HG02852 (cell line): ENCODE data around the gene PGF.
"Not testable (repeated sequence)": the region's sequence is repeated elsewhere in the genome, so short reads cannot be mapped to it uniquely, and the experiment has no call there.

ENCODE experiments used
- ATAC-seq: cut with Tn5 transposase; IDR thresholded peaks from one replicate; pipeline ENCODE4 v1.9.1; 2021; ENCODE audit warnings: mild to moderate bottlenecking, moderate library complexity; ENCODE audit not compliant: unreplicated experiment

PGF gene

GRCh38 chr14:74955229-74956026 lies at the start of gene PGF:
PGF (minus strand) TSS chr14:74955597; CDS start chr14:74955242, 355 bp downstream.
- no peak for ATAC-seq

- no peak for ATAC-seq
Measured at GRCh38 chr14:75003250-75004027, 48.0 kb upstream of the PGF start.

- peak; percentile 97 for ATAC-seq
Measured at GRCh38 chr14:75002392-75003249, 47.2 kb upstream of the PGF start, which contains the start of gene EIF2B2. EIF2B2 (plus strand) TSS chr14:75002921; CDS start chr14:75002991, 70 bp downstream.

GRCh38 chr14:75001899-75002298 lies 46.5 kb upstream of the PGF start:
- no peak for ATAC-seq

GRCh38 chr14:75001261-75001660 lies 45.9 kb upstream of the PGF start:
- no peak for ATAC-seq

- not testable (repeated sequence) for ATAC-seq
Measured at GRCh38 chr14:74995781-74996180, 40.4 kb upstream of the PGF start.

GRCh38 chr14:74994182-74994581 lies 38.8 kb upstream of the PGF start:
- ATAC-seq, result not testable (repeated sequence)

GRCh38 chr14:74988993-74989392 lies 33.6 kb upstream of the PGF start:
- ATAC-seq, result no peak

- no peak for ATAC-seq
Measured at GRCh38 chr14:74988131-74988530, 32.7 kb upstream of the PGF start.

GRCh38 chr14:74985806-74986205 lies 30.4 kb upstream of the PGF start:
- ATAC-seq, result no peak

- no peak for ATAC-seq
Measured at GRCh38 chr14:74985028-74985310, 29.6 kb upstream of the PGF start.

- no peak for ATAC-seq
Measured at GRCh38 chr14:74984236-74985027, 29.0 kb upstream of the PGF start.

- no peak for ATAC-seq
Measured at GRCh38 chr14:74983343-74983742, 27.9 kb upstream of the PGF start.

GRCh38 chr14:74982661-74983060 lies 27.3 kb upstream of the PGF start:
- ATAC-seq, result no peak

- ATAC-seq, result no peak
Measured at GRCh38 chr14:74981833-74982232, 26.4 kb upstream of the PGF start.

- ATAC-seq, result no peak
Measured at GRCh38 chr14:74981462-74981782, 26.0 kb upstream of the PGF start.

GRCh38 chr14:74980731-74981461 lies 25.5 kb upstream of the PGF start:
- ATAC-seq, result no peak

GRCh38 chr14:74980398-74980730 lies 25.0 kb upstream of the PGF start:
- no peak for ATAC-seq

- ATAC-seq, result no peak
Measured at GRCh38 chr14:74979442-74980397, 24.3 kb upstream of the PGF start.
